IMR-90 (cell line): ENCODE measurements around the gene SLC2A2. TPM values are rescaled to one million over a fixed set of nuclear protein-coding genes. Genes with fewer than 3 reads are reported as not detected.

Experiments used
- FOS ChIP-seq: fragments of 150-350 bp; IDR thresholded peaks from 2 replicates; pipeline ENCODE4 v1.6.1; 2016; ENCODE audit warnings: low read depth, low read length
- MAZ ChIP-seq: IDR thresholded peaks from 2 replicates; pipeline ENCODE4 v1.6.1; 2012; ENCODE audit warnings: low read depth, mild to moderate bottlenecking, low read length, improper control_type of control experiment, moderate library complexity, borderline replicate concordance
- MXI1 ChIP-seq: IDR thresholded peaks from 2 replicates; pipeline ENCODE4 v1.6.1; 2012; ENCODE audit warnings: low read depth, mild to moderate bottlenecking, low read length, moderate library complexity, borderline replicate concordance
- RAD21 ChIP-seq: IDR thresholded peaks from 2 replicates; pipeline ENCODE4 v1.6.1; 2012; ENCODE audit warnings: low read length, improper control_type of control experiment
- polyA plus RNA-seq, 3 experiments: library from polyadenylated mRNA; depleted of rRNA; stranded (reverse); fragments of >200 nt; gene quantifications; 2 replicates each; pipeline ENCODE4 v1.2.3, GENCODE V29; 2012; ENCODE audit warnings: low replicate concordance in 1 of 3
- total RNA-seq: library from RNA; depleted of rRNA; stranded (reverse); fragments of >200 nt; gene quantifications from 2 replicates; pipeline ENCODE4 v1.2.3, GENCODE V29; 2012
- TF ChIP-seq, protein P1 (sequence below): fragments of 150-350 bp; IDR thresholded peaks from 2 replicates; pipeline ENCODE4 v1.6.1; 2017; ENCODE audit warnings: mild to moderate bottlenecking, antibody characterized with exemption, low read length, low read depth

Gene SLC2A2
- total and polyA plus RNA-seq, 2 of the 4 experiments (the other 2 are of a cell fraction): not detected

DNA sequence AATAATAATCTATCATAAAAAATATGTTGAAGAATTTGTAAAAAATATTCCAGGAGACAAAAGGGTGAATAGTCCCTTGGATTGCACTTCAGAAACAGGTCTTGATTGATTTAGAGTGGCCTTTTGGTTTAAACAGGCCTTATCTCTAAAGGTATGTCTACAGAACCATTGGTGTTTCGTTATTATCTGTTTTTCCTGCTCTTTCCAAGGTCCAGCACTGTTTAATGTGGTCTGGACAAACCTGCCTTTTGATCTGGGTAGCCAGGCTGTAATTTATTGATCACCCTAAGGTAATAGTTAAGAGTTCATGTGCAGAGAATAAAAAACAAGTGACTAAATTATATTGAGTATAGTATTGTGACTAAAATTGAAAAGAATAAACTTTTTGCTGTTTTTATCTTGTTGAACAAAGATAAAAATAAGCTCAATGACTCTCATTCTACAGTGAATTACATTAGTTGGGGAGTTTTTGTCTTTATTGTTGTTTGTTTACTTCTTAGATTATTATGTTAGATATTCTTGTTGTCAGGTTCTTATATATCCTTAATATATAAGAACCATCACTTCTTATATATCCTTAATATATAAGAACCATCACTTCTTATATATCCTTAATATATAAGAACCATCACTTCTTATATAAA, 25.1 kb downstream of the SLC2A2 start (continued):
- TF ChIP-seq, protein P1, sequence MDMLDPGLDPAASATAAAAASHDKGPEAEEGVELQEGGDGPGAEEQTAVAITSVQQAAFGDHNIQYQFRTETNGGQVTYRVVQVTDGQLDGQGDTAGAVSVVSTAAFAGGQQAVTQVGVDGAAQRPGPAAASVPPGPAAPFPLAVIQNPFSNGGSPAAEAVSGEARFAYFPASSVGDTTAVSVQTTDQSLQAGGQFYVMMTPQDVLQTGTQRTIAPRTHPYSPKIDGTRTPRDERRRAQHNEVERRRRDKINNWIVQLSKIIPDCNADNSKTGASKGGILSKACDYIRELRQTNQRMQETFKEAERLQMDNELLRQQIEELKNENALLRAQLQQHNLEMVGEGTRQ: no peak
- TF ChIP-seq MXI1 (no peak), RAD21 (no peak), FOS (no peak), MAZ (no peak)
